ENCODE data around the gene STAC3. TPM values are rescaled to one million over a fixed set of nuclear protein-coding genes. Genes with fewer than 3 reads are reported as not detected.
A peak's percentile ranks its signal among the peaks of the same experiment; 100 is the strongest.

The STAC3 gene
- total RNA-seq, 1 donor from 2014 or later, result 1.1 TPM

DNA sequence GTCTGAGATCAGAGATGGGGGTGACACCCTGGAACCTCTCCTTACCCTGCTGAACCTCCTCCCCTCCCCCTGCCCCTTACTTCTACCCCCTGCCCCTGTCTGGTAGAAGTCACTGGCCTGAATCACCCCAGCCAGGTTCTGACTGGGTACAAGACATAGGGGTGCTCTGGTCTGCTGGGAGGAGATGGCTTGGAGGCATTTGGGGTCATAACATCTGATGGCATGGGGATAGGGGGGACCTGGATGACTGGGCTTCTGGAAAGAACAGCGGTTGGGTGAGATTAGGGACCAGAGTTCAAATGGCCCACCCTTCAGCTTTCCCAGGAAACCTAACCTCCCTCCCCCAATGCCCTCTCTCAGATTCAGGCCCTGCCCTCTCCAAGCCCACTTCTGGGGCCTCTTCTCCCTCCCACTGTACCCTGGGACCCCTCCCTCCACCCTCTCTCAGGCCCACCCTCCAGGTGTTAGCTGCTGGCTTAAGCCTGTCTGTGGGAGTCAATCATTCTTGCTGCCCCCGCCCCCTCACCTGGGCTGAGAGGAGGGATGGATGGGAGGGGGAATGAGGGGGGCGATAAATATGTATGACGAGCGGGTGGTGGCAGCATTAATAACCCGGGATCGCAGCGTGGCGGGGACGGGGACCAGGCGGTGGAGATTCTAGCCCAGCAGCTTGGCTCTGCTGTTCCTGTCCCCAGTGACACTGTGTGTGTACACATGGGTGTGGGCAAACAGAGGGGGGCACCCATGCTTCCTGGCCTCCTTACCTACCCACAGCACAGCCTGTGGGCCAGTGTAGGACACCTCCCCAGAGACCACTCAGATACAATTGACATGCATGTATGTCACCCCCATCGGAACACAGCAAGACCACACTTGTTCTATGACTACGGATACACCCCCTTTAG is 28.4 kb downstream of the STAC3 start:
- no peak for ATAC-seq

GRCh38 chr12:57221169-57221917 is 29.6 kb downstream of the STAC3 start:
- ATAC-seq, result no peak

DNA sequence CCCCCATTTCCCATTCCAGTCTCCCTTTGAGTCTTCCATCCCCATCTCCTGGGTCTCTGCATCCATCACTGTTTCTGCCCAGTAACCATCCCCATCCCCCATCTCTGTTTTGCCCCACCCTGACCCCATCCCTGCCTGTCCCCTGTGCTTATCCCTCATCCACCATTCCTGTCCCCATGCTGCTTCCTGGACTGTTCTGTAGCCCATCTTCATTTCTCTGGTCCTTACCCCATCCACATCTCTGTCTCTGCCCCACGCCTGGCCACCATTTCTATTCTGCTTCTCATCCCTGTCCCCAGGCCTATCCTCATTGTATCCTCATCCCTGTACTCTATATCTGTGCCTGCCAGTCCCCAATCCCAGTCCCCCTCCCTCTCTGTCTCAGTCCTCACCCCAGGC is 30.2 kb downstream of the STAC3 start:
- ATAC-seq, result no peak

DNA sequence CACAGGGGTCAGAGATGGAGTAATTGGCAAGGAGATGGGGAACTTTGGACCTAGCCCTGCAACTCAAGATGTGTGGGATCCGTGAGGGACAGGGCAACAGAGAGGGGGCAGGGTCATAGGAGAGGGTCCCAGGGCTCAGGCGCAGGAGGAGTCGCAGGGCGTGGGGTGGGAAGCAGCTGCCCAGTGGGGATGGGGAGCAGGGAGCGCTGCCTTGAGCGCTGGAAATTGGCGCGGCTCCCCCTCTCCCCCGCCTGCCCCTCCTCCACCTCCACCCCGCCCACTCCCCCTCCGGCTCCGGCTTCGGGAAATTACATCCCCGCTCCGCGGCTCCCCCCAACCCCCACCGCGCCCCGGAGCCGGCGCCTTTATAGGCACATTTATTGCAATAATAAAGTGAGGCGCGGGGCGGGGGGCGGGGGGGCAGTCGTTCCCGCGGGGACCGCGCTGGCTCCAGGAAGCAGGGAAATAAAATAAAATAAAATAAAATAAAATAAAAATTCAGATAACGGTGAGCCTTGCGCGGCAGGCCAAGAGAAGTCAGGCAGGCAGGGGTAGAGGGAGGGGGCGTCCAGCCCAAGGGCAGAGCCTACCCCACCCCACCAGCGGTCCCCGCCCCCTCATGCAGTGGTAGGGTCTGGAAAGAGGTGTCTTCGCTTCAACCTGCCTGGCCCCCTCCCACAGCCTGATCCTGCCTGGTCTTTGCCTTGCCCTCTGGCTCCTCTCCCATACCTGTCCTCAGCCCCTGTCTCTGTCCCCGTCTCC is 30.8 kb downstream of the STAC3 start:
- ATAC-seq, result no peak

DNA sequence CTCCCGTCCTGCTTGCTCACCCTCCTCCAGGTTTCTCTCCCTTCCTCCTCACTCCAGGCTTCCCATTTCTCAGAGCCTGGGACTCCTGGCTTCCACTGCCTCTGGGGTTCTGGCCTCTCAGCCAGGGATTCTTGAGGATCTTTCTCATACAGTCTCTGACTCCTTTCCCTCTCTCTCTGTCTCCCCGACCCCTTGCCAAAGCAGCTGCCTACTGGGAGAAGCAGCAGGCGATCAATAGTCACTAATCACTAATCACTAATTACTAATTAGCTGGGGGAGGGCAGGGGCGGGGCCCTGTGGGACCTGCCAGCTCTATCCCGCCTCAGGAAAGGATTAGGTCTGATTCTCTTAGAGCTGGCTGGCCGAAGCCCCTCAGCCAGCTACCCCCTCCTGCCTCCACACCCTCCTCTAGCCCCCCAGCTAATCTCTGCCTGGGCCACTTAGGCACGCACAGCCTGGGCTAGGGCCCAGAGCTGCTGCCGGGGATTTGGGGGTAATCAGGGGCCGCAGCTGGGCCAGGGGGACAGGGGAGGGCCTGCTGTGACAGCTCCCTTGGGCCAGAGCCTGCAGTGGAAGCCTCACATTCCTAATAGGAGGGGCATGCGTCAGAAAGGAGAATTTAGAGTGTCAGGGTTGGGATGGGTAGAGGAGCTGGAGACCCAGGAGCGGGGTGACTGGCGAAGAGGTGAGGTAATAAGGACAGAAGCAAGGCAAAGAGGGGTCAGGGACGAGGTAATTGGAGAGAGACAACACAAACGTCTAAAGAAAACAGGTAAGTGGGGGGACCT is 31.6 kb downstream of the STAC3 start:
- no peak for ATAC-seq

GRCh38 chr12:57218030-57218853 is 32.7 kb downstream of the STAC3 start:
- peak; percentile 32 for ATAC-seq

DNA sequence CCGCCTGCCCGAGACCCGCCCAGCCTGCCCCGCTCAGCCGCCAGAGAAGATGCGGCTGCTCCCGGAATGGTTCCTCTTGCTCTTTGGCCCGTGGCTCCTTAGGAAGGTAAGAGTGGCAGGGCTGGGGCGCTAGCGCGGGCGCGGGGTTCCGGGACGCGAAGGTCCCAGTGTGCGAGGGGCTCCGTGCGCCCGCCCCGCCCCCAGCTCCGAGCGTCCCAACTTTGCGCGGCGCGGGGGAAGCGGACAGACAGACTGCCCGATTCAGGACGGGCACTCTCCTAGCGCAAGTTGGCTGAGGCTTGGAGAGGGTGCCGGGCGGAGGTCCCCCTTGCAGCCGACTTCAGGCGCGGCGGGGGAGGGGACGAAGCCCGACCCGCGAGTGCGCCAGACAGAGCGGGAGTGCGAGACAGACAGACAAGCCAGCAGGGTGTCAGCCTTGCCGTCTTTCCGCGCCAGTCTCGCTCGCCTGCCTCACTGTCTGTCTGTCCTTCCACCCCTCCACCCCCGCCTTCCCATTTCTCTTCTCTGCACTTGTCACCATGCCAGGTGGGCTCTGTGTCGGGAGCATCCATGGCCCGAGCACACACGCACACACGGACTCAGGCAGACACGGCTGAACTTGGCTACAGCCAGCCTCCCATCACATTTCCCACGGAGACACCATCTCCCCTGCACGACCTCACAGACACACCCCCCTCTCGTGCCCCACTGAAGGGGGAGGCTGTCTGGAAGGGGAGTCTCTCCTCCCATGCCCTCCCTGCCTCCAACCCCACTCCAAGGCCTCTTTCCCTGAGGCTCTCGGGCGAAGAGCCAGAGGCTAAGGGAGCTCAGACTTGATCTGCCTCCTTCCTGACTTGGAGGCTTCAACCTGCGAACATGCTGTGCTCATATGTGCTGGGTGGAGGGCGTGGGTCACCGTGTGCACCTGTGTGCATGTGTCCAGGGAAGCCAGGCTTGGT is 33.8 kb downstream of the STAC3 start:
- no peak for ATAC-seq

DNA sequence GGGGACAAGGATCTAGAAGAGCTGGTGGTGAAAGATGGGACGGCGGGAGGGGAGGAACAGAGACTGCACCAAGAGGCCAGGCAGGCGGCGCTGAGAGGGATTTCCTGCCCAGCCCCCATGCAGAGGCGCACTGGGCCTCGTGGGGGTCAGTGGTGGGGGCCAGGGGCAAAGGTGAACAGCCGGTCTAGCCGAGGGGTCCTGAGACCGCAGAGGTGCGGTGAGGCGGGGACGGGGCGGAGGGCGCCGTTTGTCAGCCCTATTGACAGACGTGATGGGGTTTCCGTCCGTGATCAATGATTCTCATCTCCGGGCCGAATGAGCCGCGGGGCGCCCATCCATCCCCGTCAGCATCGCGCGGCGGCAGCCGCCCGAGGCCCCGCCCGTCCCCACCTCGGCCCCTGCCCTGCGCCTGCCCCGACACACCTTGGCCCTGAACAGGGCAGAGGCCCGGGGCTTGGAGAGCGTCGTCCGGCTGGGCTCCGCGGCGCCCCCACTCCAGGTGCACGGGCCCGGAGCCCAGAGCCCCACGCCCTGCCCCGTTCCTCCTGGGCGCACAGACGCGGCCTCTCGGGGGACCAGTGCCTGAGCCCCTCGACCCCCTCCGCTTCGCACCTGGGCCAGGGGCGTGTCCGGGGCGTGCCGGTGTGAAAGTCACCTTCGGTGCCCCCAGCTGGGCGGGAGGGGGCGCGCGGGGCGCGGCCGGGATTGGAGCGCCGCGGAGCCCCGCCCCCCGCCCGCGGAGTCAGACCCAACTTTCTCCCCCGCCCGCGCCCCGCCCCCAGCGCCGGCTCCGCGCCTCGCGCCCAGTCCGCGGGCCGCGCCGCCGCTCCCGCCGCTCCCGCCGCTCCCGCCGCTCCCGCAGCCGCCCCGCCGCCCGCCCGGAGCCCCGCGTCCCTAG is 34.7 kb downstream of the STAC3 start, which contains the start of gene NXPH4:
Gene NXPH4 (plus strand): TSS at position 781 of the 898 bp plus-strand sequence. CDS start 176 bp downstream, outside the sequence.
- peak; percentile 11 for ATAC-seq

- peak; percentile 1 for ATAC-seq
Measured at GRCh38 chr12:57215668-57216013, 35.3 kb downstream of the STAC3 start.

DNA sequence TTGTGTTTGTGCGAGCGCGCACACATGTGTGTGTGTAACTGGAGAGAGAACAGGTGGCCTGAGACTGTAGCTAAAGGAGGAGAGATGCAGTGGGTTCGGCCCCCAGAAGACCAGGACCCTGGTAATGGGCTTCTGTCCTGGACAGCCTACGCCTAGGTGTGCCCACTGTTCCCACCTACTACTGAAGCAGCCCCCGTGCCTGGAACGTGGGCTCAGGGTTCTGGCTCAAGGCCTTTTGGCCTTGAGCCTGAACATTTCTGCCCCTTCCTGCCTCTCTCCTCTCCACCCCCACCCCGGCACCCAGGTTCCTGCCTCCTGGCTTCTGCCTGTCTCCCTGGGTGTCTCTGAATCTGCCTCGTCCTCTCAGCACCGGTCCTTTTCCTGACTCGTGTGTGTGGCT is 35.9 kb downstream of the STAC3 start:
- no peak for ATAC-seq

DNA sequence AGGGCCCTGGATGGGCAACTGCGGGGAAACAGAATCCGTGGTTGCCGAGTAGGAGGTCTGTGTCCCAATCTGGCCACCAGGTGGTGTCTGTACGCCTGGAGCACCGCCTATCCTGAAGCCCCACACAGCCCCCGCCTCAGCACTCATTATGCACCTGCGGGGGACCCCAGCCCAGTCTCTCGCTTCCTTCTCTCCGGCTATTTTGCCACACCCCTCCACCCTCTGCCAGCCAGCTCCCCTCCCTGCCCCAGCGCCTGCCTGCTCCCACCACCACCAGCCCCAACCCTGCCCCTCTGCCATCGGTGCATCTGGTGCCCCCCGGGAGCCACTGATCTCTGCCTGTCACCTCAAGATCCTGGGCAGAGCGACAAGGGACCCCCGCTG is 36.6 kb downstream of the STAC3 start:
- ATAC-seq, result peak; percentile 25

DNA sequence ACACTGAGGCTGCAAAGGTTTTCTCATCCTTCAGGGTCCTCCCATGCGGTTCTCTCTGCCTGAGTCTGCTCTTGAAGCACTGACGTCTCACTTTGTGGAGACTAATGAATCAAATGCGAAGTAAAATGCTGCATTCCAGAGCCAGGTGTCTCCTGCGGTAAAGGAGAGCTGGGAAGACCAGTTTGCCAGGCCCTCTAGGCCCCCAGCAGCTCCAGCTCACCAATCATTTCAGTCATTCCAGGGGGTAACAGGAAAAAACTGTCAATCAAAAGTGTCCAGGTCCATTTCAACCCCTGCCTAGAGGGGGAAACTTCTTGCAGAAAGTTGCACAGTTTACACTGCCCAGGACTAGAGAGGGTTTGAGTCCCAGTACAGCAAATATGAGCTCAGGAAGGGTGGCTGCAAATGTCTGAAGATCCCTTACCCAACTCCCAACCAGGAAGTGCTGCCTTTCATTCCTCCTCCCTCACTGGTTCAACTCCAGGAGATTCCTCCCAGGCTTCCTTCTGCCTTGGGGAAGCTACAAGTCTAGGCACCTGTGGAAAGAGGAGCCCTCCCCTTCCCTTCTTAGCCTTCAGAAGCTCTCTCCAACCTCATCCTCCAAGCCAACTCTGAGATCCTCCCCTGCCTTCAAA is 37.1 kb downstream of the STAC3 start:
- ATAC-seq, result no peak

DNA sequence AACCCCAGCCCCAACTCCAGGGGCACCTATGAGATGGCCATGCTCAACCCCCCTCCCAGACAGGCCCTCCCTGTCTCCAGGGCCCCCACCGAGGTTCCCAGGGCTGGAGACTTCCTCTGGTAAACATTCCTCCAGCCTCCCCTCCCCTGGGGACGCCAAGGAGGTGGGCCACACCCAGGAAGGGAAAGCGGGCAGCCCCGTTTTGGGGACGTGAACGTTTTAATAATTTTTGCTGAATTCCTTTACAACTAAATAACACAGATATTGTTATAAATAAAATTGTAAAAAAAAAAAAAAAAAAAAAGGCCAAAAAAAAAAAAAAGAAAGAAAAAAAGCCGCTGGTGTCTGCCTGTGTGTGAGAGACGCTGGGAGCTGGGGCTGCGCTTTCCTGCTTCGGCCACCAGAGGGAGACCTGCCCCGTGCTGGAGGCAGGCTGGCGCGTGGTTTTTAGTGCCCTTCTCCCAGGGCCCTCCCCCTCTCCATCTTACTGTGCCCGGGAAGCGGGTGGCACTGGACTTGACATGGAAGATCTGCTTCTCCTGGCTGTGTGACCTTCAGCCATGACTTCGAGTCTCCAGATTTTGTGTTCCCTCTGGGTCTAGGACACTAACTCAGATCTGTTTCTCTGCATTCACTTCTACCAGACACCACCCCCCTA is 37.8 kb downstream of the STAC3 start:
- peak; percentile 73 for ATAC-seq

GRCh38 chr12:57212701-57213057 is 38.3 kb downstream of the STAC3 start:
- no peak for ATAC-seq

GRCh38 chr12:57211791-57212700 is 38.9 kb downstream of the STAC3 start:
- no peak for ATAC-seq

DNA sequence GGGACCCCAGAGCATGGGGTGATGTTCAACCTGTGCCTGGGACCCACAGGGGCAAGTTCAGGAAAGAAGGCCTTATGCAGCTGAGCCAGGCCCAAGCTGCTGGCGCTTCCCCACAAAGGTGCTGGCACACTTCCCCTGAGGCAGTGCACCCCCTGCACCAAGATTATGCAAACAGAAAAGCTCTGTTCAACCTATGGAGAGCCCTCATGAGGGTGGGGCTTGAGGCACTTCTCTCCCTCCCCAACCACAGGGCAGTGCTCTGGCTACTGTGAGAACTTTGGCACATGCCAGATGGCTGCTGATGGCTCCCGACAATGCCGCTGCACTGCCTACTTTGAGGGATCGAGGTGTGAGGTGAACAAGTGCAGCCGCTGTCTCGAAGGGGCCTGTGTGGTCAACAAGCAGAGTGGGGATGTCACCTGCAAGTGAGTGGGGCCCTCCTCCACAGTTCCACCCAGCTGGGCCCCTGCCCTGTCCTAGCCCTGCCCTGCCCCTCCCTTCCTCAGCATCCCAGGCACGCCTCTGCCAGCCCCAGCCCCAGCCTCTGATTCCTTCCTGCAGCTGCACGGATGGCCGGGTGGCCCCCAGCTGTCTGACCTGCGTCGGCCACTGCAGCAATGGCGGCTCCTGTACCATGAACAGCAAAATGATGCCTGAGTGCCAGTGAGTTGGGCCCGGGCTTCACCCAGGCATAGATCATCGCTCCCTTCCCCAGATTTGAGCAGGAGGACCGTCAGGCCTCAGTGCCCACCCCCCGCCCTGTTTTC is 39.9 kb downstream of the STAC3 start:
- ATAC-seq, result no peak
